ENCODE data around the gene MCF2L. TPM values are rescaled to one million over a fixed set of nuclear protein-coding genes. Genes with fewer than 3 reads are reported as not detected.

MCF2L gene
- total RNA-seq, 1 donor from 2014 or later = 40.4 TPM

DNA sequence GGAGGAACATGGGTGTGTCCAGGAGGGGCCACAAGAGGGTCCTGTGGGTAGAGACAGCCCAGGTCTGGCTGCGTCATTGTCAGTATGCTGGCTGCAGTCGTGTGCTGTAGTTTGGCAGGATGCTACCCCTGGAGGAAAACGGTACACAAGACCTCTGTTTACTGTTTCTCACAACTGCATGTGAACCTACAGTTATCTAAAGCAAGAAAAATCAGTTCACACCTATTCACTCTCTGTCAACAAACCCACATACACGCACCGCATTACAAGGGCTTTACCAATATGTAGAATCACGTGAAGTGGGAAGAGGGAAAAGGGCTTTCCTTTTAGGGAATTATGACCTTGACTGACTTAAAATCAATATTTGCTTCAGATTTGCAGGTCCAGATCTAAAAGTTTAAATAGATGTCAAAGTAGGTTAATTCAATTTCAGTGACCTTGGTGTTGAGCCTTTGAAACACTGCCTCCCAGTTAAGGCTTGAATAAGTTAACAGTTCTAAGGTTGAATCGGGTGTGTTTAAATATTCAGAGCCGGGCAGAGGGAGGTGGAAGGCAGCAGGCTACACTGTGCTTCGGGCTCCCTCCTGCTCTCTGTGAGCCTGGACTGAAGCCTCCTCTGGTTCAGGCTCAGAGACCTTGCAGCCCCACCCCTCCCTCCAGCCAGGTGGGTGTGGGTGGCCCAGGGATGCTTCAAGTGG lies 17.2 kb upstream of the MCF2L start:
- Histone ChIP-seq H3K27me3 (no peaks in the 10 kb centered on the region), H3F3A (ENCODE audit: low read depth) (peaks cover 18% of the 10 kb centered on the region), H3K9ac (no peak overlapping the region), H3K79me2 (ENCODE audit: low read depth) (peaks cover 8% of the 10 kb centered on the region), H4K20me1 (ENCODE audit: low read depth) (peaks cover 83% of the 10 kb centered on the region), H3K36me3 (no peaks in the 10 kb centered on the region), H2AFZ (replicated peaks) (no peak overlapping the region), H3K4me3 (no peak overlapping the region), H3K27ac (no peak overlapping the region), H3K9me3 (ENCODE audit: low read depth) (no peaks in the 10 kb centered on the region), H3K4me2 (no peak overlapping the region), H3K4me1 (peaks cover 35% of the 10 kb centered on the region)
- no peaks in the 10 kb centered on the region for H3K36me3 Mint-ChIP-seq
- H3K4me3 Mint-ChIP-seq = no peak overlapping the region
- TF ChIP-seq EZH2 (IDR thresholded peaks at IDR 0.05) = no peak
- TF ChIP-seq EZH2phosphoT487 (IDR thresholded peaks at IDR 0.05) = no peak
- TF ChIP-seq, protein P1, sequence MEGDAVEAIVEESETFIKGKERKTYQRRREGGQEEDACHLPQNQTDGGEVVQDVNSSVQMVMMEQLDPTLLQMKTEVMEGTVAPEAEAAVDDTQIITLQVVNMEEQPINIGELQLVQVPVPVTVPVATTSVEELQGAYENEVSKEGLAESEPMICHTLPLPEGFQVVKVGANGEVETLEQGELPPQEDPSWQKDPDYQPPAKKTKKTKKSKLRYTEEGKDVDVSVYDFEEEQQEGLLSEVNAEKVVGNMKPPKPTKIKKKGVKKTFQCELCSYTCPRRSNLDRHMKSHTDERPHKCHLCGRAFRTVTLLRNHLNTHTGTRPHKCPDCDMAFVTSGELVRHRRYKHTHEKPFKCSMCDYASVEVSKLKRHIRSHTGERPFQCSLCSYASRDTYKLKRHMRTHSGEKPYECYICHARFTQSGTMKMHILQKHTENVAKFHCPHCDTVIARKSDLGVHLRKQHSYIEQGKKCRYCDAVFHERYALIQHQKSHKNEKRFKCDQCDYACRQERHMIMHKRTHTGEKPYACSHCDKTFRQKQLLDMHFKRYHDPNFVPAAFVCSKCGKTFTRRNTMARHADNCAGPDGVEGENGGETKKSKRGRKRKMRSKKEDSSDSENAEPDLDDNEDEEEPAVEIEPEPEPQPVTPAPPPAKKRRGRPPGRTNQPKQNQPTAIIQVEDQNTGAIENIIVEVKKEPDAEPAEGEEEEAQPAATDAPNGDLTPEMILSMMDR (IDR thresholded peaks at IDR 0.05) = no peak
- peaks cover 39% of the 10 kb centered on the region for H3K4me1 Mint-ChIP-seq
- H3K27me3 Mint-ChIP-seq (ENCODE audit: insufficient read depth, low read depth) = peaks cover 5% of the 10 kb centered on the region
- peaks cover 2% of the 10 kb centered on the region for H3K9me3 Mint-ChIP-seq
- DNase-seq (ENCODE audit: low spot score) = no peak
- H3K27ac Mint-ChIP-seq = peak overlapping the region; percentile 31

DNA sequence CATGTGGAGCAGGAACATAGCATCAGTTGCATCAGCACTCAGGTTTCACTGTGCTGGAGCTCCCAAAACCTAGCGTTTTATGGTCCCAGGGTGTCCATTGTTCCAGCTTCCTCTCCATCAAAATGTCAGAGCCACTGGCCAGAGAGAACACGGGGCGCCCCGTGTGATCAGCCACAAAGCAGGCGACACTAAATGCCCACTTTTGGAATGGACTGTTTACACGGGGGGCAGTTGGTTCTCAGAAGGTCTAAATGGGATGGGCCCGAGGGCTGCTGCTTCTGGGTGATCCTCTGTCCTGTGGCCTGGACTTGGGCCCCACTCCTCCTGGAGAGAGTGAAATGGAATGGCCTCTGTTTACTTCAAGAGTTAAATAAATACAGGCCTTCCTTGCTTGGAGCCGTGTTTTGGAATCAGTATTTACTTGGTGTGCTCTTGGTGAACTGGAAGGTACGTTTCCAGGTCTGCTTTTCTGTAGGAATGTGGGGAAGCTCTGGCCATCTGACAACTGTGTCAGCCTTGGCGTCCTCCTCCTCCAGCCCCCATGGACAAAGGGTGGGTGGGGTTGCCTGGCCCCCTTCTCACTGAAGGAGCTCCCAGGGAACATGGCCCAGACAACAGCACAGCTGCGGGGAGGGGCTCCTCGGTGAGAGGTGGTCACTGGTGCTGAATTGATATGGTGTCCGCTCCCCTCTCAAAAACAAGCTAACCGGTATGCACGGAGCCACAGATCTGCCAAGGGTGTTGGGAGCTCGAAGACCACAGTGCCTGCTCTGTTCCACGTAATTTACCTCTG lies 16.1 kb upstream of the MCF2L start:
- Histone ChIP-seq H3F3A (ENCODE audit: low read depth) (peaks cover 29% of the 10 kb centered on the region), H3K79me2 (ENCODE audit: low read depth) (peaks cover 10% of the 10 kb centered on the region), H3K4me2 (no peak overlapping the region), H3K9me3 (ENCODE audit: low read depth) (no peaks in the 10 kb centered on the region), H3K4me3 (no peak overlapping the region), H3K36me3 (no peaks in the 10 kb centered on the region), H2AFZ (replicated peaks) (no peak overlapping the region), H3K27me3 (no peaks in the 10 kb centered on the region), H4K20me1 (ENCODE audit: low read depth) (peaks cover 83% of the 10 kb centered on the region), H3K27ac (no peak overlapping the region), H3K4me1 (peaks cover 47% of the 10 kb centered on the region), H3K9ac (no peak overlapping the region)
- Mint-ChIP-seq H3K4me1 (peaks cover 49% of the 10 kb centered on the region), H3K27ac (no peak overlapping the region), H3K4me3 (no peak overlapping the region), H3K36me3 (no peaks in the 10 kb centered on the region), H3K27me3 (ENCODE audit: insufficient read depth, low read depth) (peaks cover 4% of the 10 kb centered on the region), H3K9me3 (peaks cover 2% of the 10 kb centered on the region)
- DNase-seq (ENCODE audit: low spot score) = no peak
- TF ChIP-seq, protein P1 (IDR thresholded peaks at IDR 0.05) = no peak
- no peak for TF ChIP-seq EZH2phosphoT487 (IDR thresholded peaks at IDR 0.05)

DNA sequence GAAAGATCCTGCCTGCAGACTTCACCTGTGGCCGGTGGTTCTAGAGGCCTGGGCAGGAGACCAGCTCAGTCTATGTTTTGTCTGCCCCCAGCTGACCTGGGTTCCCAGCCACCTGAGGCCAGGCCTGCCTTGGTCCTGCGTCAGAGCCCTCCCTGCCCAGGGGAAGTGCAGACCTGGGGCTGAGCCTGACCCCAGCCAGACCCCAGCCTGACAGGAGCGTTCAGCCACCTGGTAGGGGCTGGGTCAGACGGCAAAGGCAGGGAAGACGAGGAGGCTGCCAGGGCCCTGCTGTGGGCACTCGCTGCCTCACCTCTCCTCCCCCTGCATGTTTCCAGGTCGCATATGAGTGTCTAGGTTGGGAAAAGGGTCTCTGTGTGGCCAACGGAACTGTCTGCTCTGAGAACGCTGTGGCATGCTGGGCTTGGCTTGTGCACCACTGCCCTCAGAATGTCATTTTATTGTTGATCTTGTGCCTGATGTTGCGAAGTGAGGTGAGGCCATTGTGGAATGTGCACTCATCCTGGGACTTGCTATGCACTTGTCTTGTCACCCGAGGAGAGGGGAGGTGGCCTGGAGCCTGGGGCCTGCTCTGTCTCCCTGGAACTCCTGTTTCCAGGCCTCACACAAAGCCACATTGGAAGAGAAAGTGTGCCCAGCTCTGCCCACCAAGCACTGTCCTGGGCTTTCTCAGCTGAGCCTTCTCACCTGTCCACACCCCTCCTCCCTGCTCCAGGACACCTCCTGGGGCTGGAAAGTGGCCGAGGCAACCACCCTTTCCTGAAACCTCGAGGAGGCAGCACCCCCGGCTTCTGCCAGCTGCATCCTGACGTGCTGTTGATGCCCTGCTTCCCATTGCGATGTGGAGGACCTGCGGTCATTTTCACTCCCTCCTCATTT lies 15.2 kb upstream of the MCF2L start:
- no peaks in the 10 kb centered on the region for H3K9me3 ChIP-seq (ENCODE audit: low read depth)
- peaks cover 55% of the 10 kb centered on the region for H3K4me1 Mint-ChIP-seq
- no peak for DNase-seq (ENCODE audit: low spot score)
- peak overlapping the region; percentile 70 for H3K27ac Mint-ChIP-seq
- H3K9ac ChIP-seq = no peak overlapping the region
- peak overlapping the region; percentile 52 for H3K4me3 Mint-ChIP-seq
- peaks cover 5% of the 10 kb centered on the region for H3K27me3 Mint-ChIP-seq (ENCODE audit: insufficient read depth, low read depth)
- no peaks in the 10 kb centered on the region for H3K36me3 ChIP-seq
- H4K20me1 ChIP-seq (ENCODE audit: low read depth) = peaks cover 81% of the 10 kb centered on the region
- no peak overlapping the region for H2AFZ ChIP-seq (replicated peaks)
- H3K4me1 ChIP-seq = peaks cover 53% of the 10 kb centered on the region
- no peak for TF ChIP-seq EZH2 (IDR thresholded peaks at IDR 0.05)
- TF ChIP-seq EZH2phosphoT487 (IDR thresholded peaks at IDR 0.05) = no peak
- TF ChIP-seq, protein P1 (IDR thresholded peaks at IDR 0.05) = no peak
- H3F3A ChIP-seq (ENCODE audit: low read depth) = peaks cover 30% of the 10 kb centered on the region
- no peak overlapping the region for H3K27ac ChIP-seq
- H3K9me3 Mint-ChIP-seq = peaks cover 2% of the 10 kb centered on the region
- no peaks in the 10 kb centered on the region for H3K27me3 ChIP-seq
- peaks cover 19% of the 10 kb centered on the region for H3K79me2 ChIP-seq (ENCODE audit: low read depth)
- H3K36me3 Mint-ChIP-seq = no peaks in the 10 kb centered on the region
- no peak overlapping the region for H3K4me2 ChIP-seq
- no peak overlapping the region for H3K4me3 ChIP-seq
